ENCODE data around the gene PLEKHG4. TPM values are rescaled to one million over a fixed set of nuclear protein-coding genes. Genes with fewer than 3 reads are reported as not detected.

PLEKHG4 gene
- total and polyA plus RNA-seq, 10 of the 15 experiments (the other 5 are each of a cell fraction or from before 2014, with no cell fraction given), result 0.14 to 2.6 (median 0.99) TPM

- Histone ChIP-seq H4K20me1 (ENCODE audit: control insufficient read depth, insufficient read depth) (no peaks in the 10 kb centered on the region), H3K9me3 (replicated peaks; ENCODE audit: control insufficient read depth, insufficient read depth, low read length) (no peaks in the 10 kb centered on the region), H3K4me1 (ENCODE audit: control insufficient read depth, insufficient read depth, low read length) (no peaks in the 10 kb centered on the region), H3K9ac (ENCODE audit: control insufficient read depth, insufficient read depth, low read length) (no peak overlapping the region), H3K4me3 (no peak overlapping the region), H3K36me3 (ENCODE audit: control insufficient read depth in 2 of 2, insufficient read depth in 2 of 2, low read length in 1 of 2) (no peaks in the 10 kb centered on the region), H3K27me3 (replicated peaks in 1 of 2; ENCODE audit: control insufficient read depth in 2 of 2, insufficient read depth in 2 of 2, low read length in 1 of 2) (no peaks in the 10 kb centered on the region), H3K27ac (ENCODE audit: control insufficient read depth, insufficient read depth) (no peak overlapping the region), H3K79me2 (ENCODE audit: control insufficient read depth, insufficient read depth, low read length) (no peaks in the 10 kb centered on the region), H3K4me2 (ENCODE audit: control insufficient read depth, insufficient read depth) (no peak overlapping the region), H2AFZ (ENCODE audit: control insufficient read depth, low read depth, low read length) (no peak overlapping the region)
- intact Hi-C loops (cut with micrococcal nuclease; ENCODE audit: unreplicated experiment) (no loop called here), in situ Hi-C loops (cut with MboI) (no loop called here)
- WGBS (ENCODE audit: insufficient coverage, insufficient replicate concordance, low lambda C conversion rate, missing lambda C conversion rate), result 66% methylated on average over 26 of the region's 28 CpGs
- TF ChIP-seq RELB (IDR thresholded peaks at IDR 0.05; ENCODE audit: low read depth) (no peak), MTA3 (IDR thresholded peaks at IDR 0.05; ENCODE audit: borderline replicate concordance, low read length) (no peak)
- TF ChIP-seq, protein P1, sequence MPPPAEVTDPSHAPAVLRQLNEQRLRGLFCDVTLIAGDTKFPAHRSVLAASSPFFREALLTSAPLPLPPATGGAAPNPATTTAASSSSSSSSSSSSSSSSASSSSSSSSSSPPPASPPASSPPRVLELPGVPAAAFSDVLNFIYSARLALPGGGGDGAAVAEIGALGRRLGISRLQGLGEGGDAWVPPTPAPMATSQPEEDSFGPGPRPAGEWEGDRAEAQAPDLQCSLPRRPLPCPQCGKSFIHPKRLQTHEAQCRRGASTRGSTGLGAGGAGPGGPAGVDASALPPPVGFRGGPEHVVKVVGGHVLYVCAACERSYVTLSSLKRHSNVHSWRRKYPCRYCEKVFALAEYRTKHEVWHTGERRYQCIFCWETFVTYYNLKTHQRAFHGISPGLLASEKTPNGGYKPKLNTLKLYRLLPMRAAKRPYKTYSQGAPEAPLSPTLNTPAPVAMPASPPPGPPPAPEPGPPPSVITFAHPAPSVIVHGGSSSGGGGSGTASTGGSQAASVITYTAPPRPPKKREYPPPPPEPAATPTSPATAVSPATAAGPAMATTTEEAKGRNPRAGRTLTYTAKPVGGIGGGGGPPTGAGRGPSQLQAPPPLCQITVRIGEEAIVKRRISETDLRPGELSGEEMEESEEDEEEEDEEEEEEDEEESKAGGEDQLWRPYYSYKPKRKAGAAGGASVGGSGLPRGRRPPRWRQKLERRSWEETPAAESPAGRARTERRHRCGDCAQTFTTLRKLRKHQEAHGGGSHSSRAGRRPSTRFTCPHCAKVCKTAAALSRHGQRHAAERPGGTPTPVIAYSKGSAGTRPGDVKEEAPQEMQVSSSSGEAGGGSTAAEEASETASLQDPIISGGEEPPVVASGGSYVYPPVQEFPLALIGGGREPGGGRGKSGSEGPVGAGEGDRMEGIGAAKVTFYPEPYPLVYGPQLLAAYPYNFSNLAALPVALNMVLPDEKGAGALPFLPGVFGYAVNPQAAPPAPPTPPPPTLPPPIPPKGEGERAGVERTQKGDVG (CRISPR knock-in tag; IDR thresholded peaks at IDR 0.05), result no peak
- ChIA-PET POLR2A (no interaction called here), RAD21 (ENCODE audit: unreplicated experiment) (interaction anchor here (1.2 kb wide), 1 partner anchor 113 kb away, joined by 3 read pairs; no protein-coding TSS in a partner anchor), CTCF (interaction anchor here (1.0 to 2.0 kb wide), 4 partner anchors 10 to 45 kb away, joined by 3 to 11 read pairs (median 5); no protein-coding TSS in a partner anchor), SMC1A (ENCODE audit: uncharacterized antibody, unreplicated experiment) (interaction anchor here (1.2 kb wide), 1 partner anchor 53 kb away, joined by 4 read pairs; no protein-coding TSS in a partner anchor)
- ATAC-seq, result no peak
- no peak for DNase-seq (ENCODE audit: low read depth, low spot score)
- no peak for FAIRE-seq
- BruUV-seq (replicated peaks), result no TSS peak
Observed at GRCh38 chr16:67286441-67287235, 7.3 kb downstream of the PLEKHG4 start.
